ENCODE results near the gene C2CD4A. TPM values are rescaled to one million over a fixed set of nuclear protein-coding genes. Genes with fewer than 3 reads are reported as not detected.

C2CD4A gene
- total and polyA plus RNA-seq, 10 of the 15 experiments (the other 5 are each of a cell fraction or from before 2014, with no cell fraction given), result not detected

DNA sequence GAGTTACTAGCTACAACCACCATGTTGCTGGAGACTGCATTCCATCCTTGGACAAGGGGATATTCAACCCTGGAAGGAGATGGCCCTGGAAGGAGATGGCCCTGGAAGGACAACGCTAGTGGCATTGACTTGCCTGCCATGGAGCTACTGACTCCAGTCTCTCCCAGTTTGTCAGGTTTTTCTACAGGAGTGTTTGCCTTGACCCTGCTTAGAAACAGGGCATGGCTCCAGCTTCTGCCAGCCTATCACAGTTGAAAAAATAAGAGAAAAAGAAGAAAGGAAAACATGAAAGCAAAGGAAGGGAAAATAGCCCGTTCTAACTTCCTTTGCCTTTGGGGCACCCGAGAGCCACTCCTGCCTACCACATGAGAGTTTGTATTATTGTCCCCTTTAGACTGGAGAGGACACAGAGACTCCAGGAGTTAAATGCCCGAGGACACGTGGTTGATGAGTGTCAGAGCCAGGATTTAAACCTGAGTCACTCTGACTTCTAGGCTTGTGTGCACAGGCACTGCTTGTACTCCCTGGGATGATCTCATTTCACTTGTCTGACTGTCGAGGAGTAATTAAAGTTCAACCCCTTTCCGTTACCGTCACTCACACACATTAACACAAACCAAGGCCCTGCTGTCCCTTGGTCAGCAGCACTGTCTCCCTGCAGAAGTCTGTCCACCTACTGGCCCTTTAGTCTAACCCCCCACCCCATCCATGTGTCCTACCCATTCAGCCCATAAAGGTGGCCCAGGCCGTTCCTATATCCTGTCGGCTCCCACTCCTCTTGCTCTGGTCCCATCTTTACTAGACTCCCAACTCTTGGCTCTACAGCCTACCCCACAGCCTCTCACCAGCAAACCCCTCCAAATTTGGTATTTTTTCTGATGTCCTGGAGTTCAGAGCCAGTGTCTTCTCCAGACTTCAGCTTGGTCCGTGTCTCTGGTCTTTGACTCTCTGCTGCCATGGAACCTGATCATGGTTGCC, 46.1 kb downstream of the C2CD4A start (continued):
- TF ChIP-seq NR2F1 (conservative IDR thresholded peaks at IDR 0.05) (no peak), EGR1 (IDR thresholded peaks at IDR 0.05; ENCODE audit: borderline replicate concordance in 1 of 2, low read depth in 2 of 2, low read length in 2 of 2) (no peak)

DNA sequence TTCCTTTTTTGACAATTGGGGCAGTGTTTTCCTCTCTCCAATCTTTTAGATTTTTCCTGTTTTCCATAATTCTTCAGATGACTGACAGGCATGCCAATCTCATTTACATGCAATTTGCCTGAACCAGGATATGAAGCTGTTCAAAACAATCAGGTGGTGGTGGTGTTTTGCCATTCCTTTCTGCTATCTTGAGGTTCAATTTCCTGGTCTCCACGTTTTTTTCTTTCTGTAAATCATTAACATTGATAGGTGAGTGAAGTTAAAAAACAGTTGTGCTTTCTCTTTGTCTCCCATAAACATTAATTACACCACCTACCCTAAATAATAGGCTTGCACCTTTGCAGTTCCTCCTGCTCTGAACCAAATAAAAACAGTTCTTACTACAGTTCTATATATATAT, 49.1 kb downstream of the C2CD4A start:
- no peaks in the 10 kb centered on the region for H3K4me1 ChIP-seq (ENCODE audit: control insufficient read depth, insufficient read depth, low read length)
- H3K79me2 ChIP-seq (ENCODE audit: control insufficient read depth, insufficient read depth, low read length), result no peaks in the 10 kb centered on the region
- no peak overlapping the region for H3K4me2 ChIP-seq (ENCODE audit: control insufficient read depth, insufficient read depth)
- DNase-seq (ENCODE audit: low read depth, low spot score), result no peak
- in situ Hi-C loops (cut with MboI), result no loop called here
- no peak overlapping the region for H3K4me3 ChIP-seq
- no peak overlapping the region for H2AFZ ChIP-seq (ENCODE audit: control insufficient read depth, low read depth, low read length)
- SMC1A ChIA-PET (ENCODE audit: uncharacterized antibody, unreplicated experiment), result no interaction called here
- POLR2A ChIA-PET, result no interaction called here
- H3K36me3 ChIP-seq (ENCODE audit: control insufficient read depth in 2 of 2, insufficient read depth in 2 of 2, low read length in 1 of 2), result no peaks in the 10 kb centered on the region
- no peak overlapping the region for H3K27ac ChIP-seq (ENCODE audit: control insufficient read depth, insufficient read depth)
- RAD21 ChIA-PET (ENCODE audit: unreplicated experiment), result no interaction called here
- no peak for FAIRE-seq
- H4K20me1 ChIP-seq (ENCODE audit: control insufficient read depth, insufficient read depth), result no peaks in the 10 kb centered on the region
- no peaks in the 10 kb centered on the region for H3K9me3 ChIP-seq (replicated peaks; ENCODE audit: control insufficient read depth, insufficient read depth, low read length)
- BruUV-seq (replicated peaks), result no TSS peak
- ATAC-seq, result no peak
- no peak overlapping the region for H3K9ac ChIP-seq (ENCODE audit: control insufficient read depth, insufficient read depth, low read length)
- WGBS (ENCODE audit: insufficient coverage, insufficient replicate concordance, low lambda C conversion rate, missing lambda C conversion rate), result 0% methylated on average over 1 of the region's 1 CpG
- no peaks in the 10 kb centered on the region for H3K27me3 ChIP-seq (replicated peaks in 1 of 2; ENCODE audit: control insufficient read depth in 2 of 2, insufficient read depth in 2 of 2, low read length in 1 of 2)
- intact Hi-C loops (cut with micrococcal nuclease; ENCODE audit: unreplicated experiment), result no loop called here
- CTCF ChIA-PET, result no interaction called here
- no peak for TF ChIP-seq NFYB (IDR thresholded peaks at IDR 0.05; ENCODE audit: insufficient read depth, low read depth, low read length)
- TF ChIP-seq CREM (IDR thresholded peaks at IDR 0.05; ENCODE audit: low read depth), result no peak
- TF ChIP-seq EED (IDR thresholded peaks at IDR 0.05; ENCODE audit: low read depth), result no peak
- no peak for TF ChIP-seq BCLAF1 (IDR thresholded peaks at IDR 0.05)
- TF ChIP-seq YY1 (IDR thresholded peaks at IDR 0.05; ENCODE audit: low read depth, low read length), result no peak
- no peak for TF ChIP-seq PAX5 (IDR thresholded peaks at IDR 0.05; ENCODE audit: borderline replicate concordance, low read depth, low read length)
- TF ChIP-seq, protein P1, sequence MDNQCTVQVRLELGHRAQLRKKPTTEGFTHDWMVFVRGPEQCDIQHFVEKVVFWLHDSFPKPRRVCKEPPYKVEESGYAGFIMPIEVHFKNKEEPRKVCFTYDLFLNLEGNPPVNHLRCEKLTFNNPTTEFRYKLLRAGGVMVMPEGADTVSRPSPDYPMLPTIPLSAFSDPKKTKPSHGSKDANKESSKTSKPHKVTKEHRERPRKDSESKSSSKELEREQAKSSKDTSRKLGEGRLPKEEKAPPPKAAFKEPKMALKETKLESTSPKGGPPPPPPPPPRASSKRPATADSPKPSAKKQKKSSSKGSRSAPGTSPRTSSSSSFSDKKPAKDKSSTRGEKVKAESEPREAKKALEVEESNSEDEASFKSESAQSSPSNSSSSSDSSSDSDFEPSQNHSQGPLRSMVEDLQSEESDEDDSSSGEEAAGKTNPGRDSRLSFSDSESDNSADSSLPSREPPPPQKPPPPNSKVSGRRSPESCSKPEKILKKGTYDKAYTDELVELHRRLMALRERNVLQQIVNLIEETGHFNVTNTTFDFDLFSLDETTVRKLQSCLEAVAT (IDR thresholded peaks at IDR 0.05), result no peak
- TF ChIP-seq RELA (IDR thresholded peaks at IDR 0.05; ENCODE audit: borderline replicate concordance, partially characterized antibody), result no peak
- no peak for TF ChIP-seq NRF1 (conservative IDR thresholded peaks at IDR 0.05; ENCODE audit: low read depth, low read length)
- no peak for TF ChIP-seq FOXK2 (IDR thresholded peaks at IDR 0.05)
- no peak for TF ChIP-seq ESRRA (IDR thresholded peaks at IDR 0.05; ENCODE audit: low read length)
- no peak for TF ChIP-seq RCOR1 (conservative IDR thresholded peaks at IDR 0.05; ENCODE audit: low read depth, low read length)
- TF ChIP-seq, protein P2, sequence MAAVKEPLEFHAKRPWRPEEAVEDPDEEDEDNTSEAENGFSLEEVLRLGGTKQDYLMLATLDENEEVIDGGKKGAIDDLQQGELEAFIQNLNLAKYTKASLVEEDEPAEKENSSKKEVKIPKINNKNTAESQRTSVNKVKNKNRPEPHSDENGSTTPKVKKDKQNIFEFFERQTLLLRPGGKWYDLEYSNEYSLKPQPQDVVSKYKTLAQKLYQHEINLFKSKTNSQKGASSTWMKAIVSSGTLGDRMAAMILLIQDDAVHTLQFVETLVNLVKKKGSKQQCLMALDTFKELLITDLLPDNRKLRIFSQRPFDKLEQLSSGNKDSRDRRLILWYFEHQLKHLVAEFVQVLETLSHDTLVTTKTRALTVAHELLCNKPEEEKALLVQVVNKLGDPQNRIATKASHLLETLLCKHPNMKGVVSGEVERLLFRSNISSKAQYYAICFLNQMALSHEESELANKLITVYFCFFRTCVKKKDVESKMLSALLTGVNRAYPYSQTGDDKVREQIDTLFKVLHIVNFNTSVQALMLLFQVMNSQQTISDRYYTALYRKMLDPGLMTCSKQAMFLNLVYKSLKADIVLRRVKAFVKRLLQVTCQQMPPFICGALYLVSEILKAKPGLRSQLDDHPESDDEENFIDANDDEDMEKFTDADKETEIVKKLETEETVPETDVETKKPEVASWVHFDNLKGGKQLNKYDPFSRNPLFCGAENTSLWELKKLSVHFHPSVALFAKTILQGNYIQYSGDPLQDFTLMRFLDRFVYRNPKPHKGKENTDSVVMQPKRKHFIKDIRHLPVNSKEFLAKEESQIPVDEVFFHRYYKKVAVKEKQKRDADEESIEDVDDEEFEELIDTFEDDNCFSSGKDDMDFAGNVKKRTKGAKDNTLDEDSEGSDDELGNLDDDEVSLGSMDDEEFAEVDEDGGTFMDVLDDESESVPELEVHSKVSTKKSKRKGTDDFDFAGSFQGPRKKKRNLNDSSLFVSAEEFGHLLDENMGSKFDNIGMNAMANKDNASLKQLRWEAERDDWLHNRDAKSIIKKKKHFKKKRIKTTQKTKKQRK (IDR thresholded peaks at IDR 0.05; ENCODE audit: low read depth, low read length), result no peak

Measured in GM12878 (cell line).